BLaER1 treated with 17β-estradiol and CSF1 and Interleukin-3, amounts not matched to agents 10 nM and 100 nM (cell line): ENCODE results near the gene SMAD6.

Source experiments
- H3K27ac ChIP-seq, 11 experiments: shearing (Covaris generic); formaldehyde crosslinking; 2 replicates each; pipeline ENCODE4 v1.8.1; 2022
- H3K27me3 ChIP-seq, 11 experiments: shearing (Covaris generic); formaldehyde crosslinking; 2 replicates each; pipeline ENCODE4 v1.8.1; 2022
- H3K36me3 ChIP-seq, 11 experiments: shearing (Covaris generic); formaldehyde crosslinking; 2 replicates each; pipeline ENCODE4 v1.8.1; 2022
- H3K4me1 ChIP-seq, 10 experiments: shearing (Covaris generic); formaldehyde crosslinking; 2 replicates each; pipeline ENCODE4 v1.8.1; 2022
- H3K4me2 ChIP-seq, 11 experiments: shearing (Covaris generic); formaldehyde crosslinking; 2 replicates each; pipeline ENCODE4 v1.8.1; 2022
- H3K4me3 ChIP-seq, 10 experiments: shearing (Covaris generic); formaldehyde crosslinking; 2 replicates each; pipeline ENCODE4 v1.8.1; 2022
- H3K9ac ChIP-seq, 11 experiments: shearing (Covaris generic); formaldehyde crosslinking; 2 replicates each; pipeline ENCODE4 v1.8.1; 2022
- H3K9me3 ChIP-seq, 11 experiments: shearing (Covaris generic); formaldehyde crosslinking; replicated peaks in 1 of 11; 2 replicates each; pipeline ENCODE4 v1.8.1; 2022
- H4K20me1 ChIP-seq, 11 experiments: shearing (Covaris generic); formaldehyde crosslinking; 2 replicates each; pipeline ENCODE4 v1.8.1; 2022
- Cebpa-rat ChIP-seq, 11 experiments: shearing (Covaris generic); IDR thresholded peaks; 2 replicates each; pipeline ENCODE4 v1.8.1; 2022

SMAD6 gene

DNA sequence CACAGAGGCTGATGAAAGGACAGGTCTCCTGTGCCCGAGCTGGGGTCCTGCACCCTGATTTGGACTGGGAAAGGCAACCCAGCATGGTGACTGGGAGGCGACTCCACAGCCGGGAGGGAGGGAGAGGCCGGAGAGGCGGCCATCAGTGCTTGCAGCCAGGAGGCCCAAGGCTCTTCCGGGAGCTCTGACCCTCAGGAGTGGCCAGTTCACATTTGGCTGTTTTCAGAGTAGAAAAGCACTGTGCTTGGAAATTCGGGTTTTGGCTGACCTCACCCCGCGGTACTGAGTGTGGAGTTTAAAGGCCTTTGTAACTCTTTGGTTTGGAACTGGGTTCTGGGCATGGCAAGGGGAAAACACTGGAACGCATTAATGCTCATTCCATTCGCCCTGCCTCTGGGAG, 31.9 kb downstream of the SMAD6 start:
- Histone ChIP-seq H3K9me3 (no peaks in the 10 kb centered on the region), H4K20me1 (peaks cover 0 to 98% (median 8%) of the 10 kb centered on the region in 11 experiments; a peak in 8 of 22 replicates), H3K4me2 (no peak overlapping the region), H3K4me1 (peaks cover 0 to 16% (median 10%) of the 10 kb centered on the region in 10 experiments; a peak in 15 of 20 replicates), H3K36me3 (peaks cover 0 to 50% (median 0%) of the 10 kb centered on the region in 11 experiments; a peak in 4 of 22 replicates), H3K9ac (no peak overlapping the region), H3K27me3 (no peaks in the 10 kb centered on the region), H3K4me3 (no peak overlapping the region), H3K27ac (no peak overlapping the region)
- TF ChIP-seq Cebpa-rat (IDR thresholded peaks at IDR 0.05) = no peak

DNA sequence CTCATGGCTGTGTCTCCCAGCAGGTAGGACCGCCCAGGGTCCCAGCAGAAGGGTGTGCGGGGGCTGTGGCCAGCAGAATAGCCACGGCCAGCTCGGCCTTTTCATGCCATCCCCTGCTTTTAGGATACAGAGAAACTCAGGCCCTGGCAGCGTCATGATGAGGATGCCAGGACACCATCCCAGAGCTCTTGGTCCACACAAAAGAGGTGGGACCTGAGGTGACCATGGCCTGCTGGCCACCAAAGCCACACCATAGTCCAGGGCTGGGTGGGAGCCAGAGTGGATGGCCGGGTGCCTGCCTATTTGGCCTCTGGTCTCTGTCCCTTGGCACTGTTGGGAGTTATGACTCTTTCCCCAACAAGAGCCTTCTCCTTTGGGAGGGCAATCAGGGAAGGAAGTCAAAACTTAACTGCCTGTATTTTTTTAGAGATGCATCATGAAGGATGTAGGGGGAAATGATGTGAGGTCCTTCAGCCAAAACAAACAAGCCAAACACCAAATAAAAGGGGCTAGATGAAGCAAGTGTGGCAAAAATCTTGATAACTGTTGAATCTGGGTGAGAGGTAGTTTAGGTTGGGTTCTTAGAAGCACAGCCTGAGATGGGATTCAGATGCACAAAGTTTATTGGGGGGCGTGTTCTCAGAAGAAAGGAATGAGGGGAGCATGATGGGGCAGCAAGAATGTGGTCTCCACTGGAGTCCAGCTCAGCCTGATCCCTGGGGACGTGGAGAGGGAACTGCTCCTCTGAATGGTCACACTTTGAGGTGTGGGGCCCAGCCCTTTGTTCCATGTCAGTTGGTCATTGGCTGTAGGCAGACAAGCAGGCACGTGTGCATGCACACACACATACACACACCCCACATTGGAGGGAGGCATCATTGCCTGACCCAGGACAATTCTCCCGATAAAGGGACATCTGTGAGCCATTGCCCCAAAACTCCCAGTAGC, 33.2 kb downstream of the SMAD6 start:
- no peak overlapping the region for H3K9ac ChIP-seq
- H3K4me2 ChIP-seq = peak overlapping the region in 7 of 11 experiments; percentile 5 to 44 (median 20); a peak in 7 of 22 replicates
- H3K4me1 ChIP-seq = peaks cover 0 to 16% (median 10%) of the 10 kb centered on the region in 10 experiments; a peak in 15 of 20 replicates
- H4K20me1 ChIP-seq = peaks cover 0 to 98% (median 7%) of the 10 kb centered on the region in 11 experiments; a peak in 8 of 22 replicates
- H3K9me3 ChIP-seq = no peaks in the 10 kb centered on the region
- TF ChIP-seq Cebpa-rat (IDR thresholded peaks at IDR 0.05) = no peak
- H3K4me3 ChIP-seq = no peak overlapping the region
- H3K27me3 ChIP-seq = no peaks in the 10 kb centered on the region
- H3K36me3 ChIP-seq = peaks cover 0 to 39% (median 0%) of the 10 kb centered on the region in 11 experiments; a peak in 4 of 22 replicates
- no peak overlapping the region for H3K27ac ChIP-seq

DNA sequence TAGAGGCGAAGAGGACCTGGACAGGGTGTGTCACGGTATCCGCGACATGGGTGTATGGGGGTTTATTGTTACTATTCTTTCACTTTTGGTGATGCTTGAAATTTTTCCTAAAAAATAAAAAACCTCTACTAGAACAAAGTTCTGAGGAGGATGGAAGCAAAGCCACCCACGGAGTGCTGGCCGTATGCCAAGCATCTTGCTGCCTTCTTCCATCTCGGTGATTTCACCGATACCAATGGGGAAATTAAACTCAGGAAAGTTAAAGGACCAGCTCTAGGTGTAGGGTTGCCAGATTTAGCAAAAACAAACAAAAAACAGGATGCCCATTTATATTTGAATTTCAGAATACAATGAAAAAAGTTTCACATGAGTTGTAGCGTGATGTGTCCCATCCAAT, 33.9 kb downstream of the SMAD6 start:
- H3K4me1 ChIP-seq = peaks cover 0 to 14% (median 10%) of the 10 kb centered on the region in 10 experiments; a peak in 15 of 20 replicates
- H3K4me3 ChIP-seq = no peak overlapping the region
- H3K9me3 ChIP-seq = no peaks in the 10 kb centered on the region
- peaks cover 0 to 98% (median 7%) of the 10 kb centered on the region in 11 experiments; a peak in 8 of 22 replicates for H4K20me1 ChIP-seq
- H3K9ac ChIP-seq = no peak overlapping the region
- no peak overlapping the region for H3K27ac ChIP-seq
- TF ChIP-seq Cebpa-rat (IDR thresholded peaks at IDR 0.05) = no peak
- no peaks in the 10 kb centered on the region for H3K27me3 ChIP-seq
- peak overlapping the region in 1 of 11 experiments; percentile 20; a peak in 1 of 22 replicates for H3K4me2 ChIP-seq
- peaks cover 0 to 39% (median 0%) of the 10 kb centered on the region in 11 experiments; a peak in 4 of 22 replicates for H3K36me3 ChIP-seq

DNA sequence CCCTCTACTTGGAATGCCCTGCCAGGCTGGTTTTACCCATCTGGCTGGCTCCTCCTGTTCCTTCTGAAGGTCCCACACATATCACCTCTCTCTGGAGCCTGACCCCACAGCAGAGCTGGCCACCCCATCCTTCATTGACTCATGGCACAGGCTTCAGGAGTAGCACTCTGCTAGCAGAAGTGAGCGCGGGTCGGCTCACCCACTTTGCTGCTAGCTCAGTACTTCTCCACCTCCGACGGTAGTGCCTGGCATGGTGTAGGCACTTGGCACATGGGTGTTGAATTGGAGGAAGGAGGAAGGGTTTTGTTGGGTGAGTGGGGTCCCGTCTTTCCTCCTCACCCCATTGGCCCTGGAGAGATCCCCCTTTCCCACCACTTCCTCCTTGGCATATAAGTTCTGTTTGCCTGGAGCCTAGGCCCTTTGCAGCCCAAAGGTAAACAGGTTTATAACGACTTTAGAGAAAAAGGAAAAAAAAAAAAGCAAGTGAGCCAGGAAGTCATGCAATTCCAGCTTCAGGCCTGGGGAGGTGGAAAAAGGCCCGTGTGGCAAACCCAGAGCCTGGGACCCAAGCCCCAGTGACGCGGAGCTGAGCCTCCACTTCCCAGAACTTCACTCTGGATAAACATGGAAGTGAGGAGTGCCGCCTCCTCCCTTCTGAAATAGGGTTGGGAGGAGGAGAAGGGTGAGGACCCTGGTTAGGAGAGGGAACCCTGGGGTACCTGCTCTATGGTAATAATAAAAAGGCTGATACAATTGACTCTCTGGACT, 35.4 kb downstream of the SMAD6 start:
- no peak overlapping the region; a peak in 1 of 22 replicates for H3K4me2 ChIP-seq
- no peaks in the 10 kb centered on the region for H3K9me3 ChIP-seq
- TF ChIP-seq Cebpa-rat (IDR thresholded peaks at IDR 0.05) = no peak

DNA sequence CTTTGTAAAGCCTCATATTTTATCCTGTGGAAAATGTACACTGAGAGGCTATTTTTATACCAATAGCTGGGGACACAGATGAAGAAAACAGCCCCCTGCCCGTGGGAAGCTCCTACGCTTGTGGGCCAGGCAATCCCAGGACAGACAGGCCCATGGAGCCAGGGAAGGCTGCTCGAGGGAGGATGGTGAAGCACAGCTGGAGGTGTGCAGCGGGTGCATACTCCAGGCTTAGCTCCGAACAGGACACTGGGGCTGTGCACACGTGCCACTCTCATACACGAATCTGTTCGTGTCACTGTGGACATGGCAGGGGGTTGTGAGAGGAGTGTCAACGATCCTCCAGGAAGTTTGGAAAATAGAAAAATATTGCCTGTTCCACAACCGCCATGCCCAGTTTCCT, 36.1 kb downstream of the SMAD6 start:
- Histone ChIP-seq H4K20me1 (peaks cover 0 to 100% (median 7%) of the 10 kb centered on the region in 11 experiments; a peak in 8 of 22 replicates), H3K4me1 (peaks cover 8 to 26% (median 15%) of the 10 kb centered on the region in 10 experiments; a peak in 18 of 20 replicates), H3K9ac (no peak overlapping the region), H3K4me2 (no peak overlapping the region), H3K27ac (no peak overlapping the region), H3K36me3 (peaks cover 0 to 36% (median 0%) of the 10 kb centered on the region in 11 experiments; a peak in 4 of 22 replicates), H3K27me3 (no peaks in the 10 kb centered on the region), H3K4me3 (no peak overlapping the region), H3K9me3 (no peaks in the 10 kb centered on the region)
- TF ChIP-seq Cebpa-rat (IDR thresholded peaks at IDR 0.05) = no peak

More for the DNA sequence above, 35.4 kb downstream of the SMAD6 start:
- no peak overlapping the region for H3K4me3 ChIP-seq
- no peaks in the 10 kb centered on the region for H3K27me3 ChIP-seq
- no peak overlapping the region for H3K27ac ChIP-seq
- no peak overlapping the region for H3K9ac ChIP-seq
- H4K20me1 ChIP-seq = peaks cover 0 to 99% (median 7%) of the 10 kb centered on the region in 11 experiments; a peak in 8 of 22 replicates
- peaks cover 8 to 26% (median 14%) of the 10 kb centered on the region in 10 experiments; a peak in 18 of 20 replicates for H3K4me1 ChIP-seq
- peaks cover 0 to 37% (median 0%) of the 10 kb centered on the region in 11 experiments; a peak in 4 of 22 replicates for H3K36me3 ChIP-seq

DNA sequence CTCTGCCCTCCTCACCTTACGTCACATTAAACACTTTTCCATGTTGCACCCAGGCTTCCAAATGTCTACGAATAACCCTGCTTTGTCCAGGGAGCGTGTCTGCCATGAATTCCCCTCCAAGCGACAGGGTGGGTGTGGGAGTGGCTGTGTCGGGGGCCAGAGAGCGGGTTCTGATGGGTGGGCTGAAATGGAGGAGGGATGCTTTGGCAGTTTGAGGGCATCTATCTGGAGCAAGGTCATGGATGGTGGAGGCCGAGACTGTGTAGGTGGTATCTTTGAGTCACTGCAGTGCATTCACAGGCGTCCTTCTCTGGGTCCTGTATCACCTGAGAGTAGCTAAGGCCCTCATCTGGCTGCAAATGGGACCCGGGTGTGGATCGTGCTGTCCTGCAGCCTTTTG, 36.6 kb downstream of the SMAD6 start:
- peaks cover 8 to 26% (median 15%) of the 10 kb centered on the region in 10 experiments; a peak in 18 of 20 replicates for H3K4me1 ChIP-seq
- peaks cover 0 to 35% (median 0%) of the 10 kb centered on the region in 11 experiments; a peak in 4 of 22 replicates for H3K36me3 ChIP-seq
- no peak overlapping the region for H3K4me2 ChIP-seq
- H3K4me3 ChIP-seq = no peak overlapping the region
- H3K9me3 ChIP-seq = no peaks in the 10 kb centered on the region
- no peak for TF ChIP-seq Cebpa-rat (IDR thresholded peaks at IDR 0.05)
- no peaks in the 10 kb centered on the region for H3K27me3 ChIP-seq
- H4K20me1 ChIP-seq = peaks cover 0 to 100% (median 6%) of the 10 kb centered on the region in 11 experiments; a peak in 8 of 22 replicates
- H3K27ac ChIP-seq = no peak overlapping the region
- no peak overlapping the region for H3K9ac ChIP-seq

DNA sequence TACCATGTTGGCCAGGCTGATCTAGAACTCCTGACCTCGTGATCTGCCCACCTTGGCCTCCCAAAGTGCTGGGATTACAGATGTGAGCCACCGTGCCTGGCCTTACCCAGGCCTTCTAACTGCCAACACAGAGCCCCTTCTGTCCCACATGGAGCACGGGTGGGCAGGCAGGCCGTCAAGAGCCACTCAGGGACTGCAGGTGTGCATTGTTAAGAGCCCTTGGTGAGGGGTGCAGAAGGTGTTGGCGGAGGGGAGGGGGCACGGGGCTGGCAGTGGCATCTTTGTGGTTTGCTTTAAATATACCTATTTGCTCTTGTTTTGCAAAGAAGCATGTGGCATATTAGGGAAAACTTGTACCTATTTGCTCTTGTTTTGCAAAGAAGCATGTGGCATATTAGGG, 37.3 kb downstream of the SMAD6 start:
- no peak overlapping the region for H3K4me3 ChIP-seq
- H4K20me1 ChIP-seq = peaks cover 0 to 100% (median 0%) of the 10 kb centered on the region in 11 experiments; a peak in 8 of 22 replicates
- H3K9me3 ChIP-seq = no peaks in the 10 kb centered on the region
- peaks cover 0 to 36% (median 0%) of the 10 kb centered on the region in 11 experiments; a peak in 4 of 22 replicates for H3K36me3 ChIP-seq
- no peak for TF ChIP-seq Cebpa-rat (IDR thresholded peaks at IDR 0.05)
- peaks cover 14 to 32% (median 22%) of the 10 kb centered on the region in 10 experiments for H3K4me1 ChIP-seq
- no peak overlapping the region for H3K9ac ChIP-seq
- H3K27ac ChIP-seq = no peak overlapping the region
- H3K4me2 ChIP-seq = no peak overlapping the region
- H3K27me3 ChIP-seq = no peaks in the 10 kb centered on the region

DNA sequence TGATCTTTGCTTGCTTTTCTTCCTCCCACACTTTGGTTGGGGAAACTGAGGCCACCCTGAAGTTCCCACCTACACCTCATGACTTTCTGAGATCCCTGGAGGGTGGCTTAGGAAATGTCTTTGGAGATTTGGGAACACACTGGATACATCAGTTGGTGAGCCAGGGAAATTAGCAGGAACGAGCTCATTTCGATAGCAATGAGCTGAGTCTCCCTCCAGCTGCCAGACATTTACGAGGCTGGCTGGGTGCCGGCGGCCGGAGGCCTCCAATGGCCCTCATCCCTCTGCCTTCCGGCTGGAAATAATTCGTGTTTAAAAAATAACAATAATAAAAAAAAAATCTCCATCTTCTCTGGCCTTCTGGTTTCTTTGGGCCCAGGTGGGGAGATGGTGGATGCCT, 38.8 kb downstream of the SMAD6 start:
- Histone ChIP-seq H3K4me2 (no peak overlapping the region), H3K4me3 (no peak overlapping the region), H3K9ac (no peak overlapping the region), H3K36me3 (peaks cover 0 to 28% (median 0%) of the 10 kb centered on the region in 11 experiments; a peak in 3 of 22 replicates), H3K4me1 (peaks cover 17 to 31% (median 26%) of the 10 kb centered on the region in 10 experiments), H3K9me3 (no peaks in the 10 kb centered on the region), H3K27ac (no peak overlapping the region), H4K20me1 (peaks cover 0 to 100% (median 0%) of the 10 kb centered on the region in 11 experiments; a peak in 7 of 22 replicates), H3K27me3 (no peaks in the 10 kb centered on the region)
- TF ChIP-seq Cebpa-rat (IDR thresholded peaks at IDR 0.05) = no peak
